Measurements from ENCODE around the gene SEPHS1. TPM values are rescaled to one million over a fixed set of nuclear protein-coding genes. Genes with fewer than 3 reads are reported as not detected.
"Not testable (repeated sequence)": the region's sequence is repeated elsewhere in the genome, so short reads cannot be mapped to it uniquely, and the experiment has no call there.

SEPHS1 gene
- total RNA-seq, 1 experiment from 2014 or later = 509 TPM

DNA sequence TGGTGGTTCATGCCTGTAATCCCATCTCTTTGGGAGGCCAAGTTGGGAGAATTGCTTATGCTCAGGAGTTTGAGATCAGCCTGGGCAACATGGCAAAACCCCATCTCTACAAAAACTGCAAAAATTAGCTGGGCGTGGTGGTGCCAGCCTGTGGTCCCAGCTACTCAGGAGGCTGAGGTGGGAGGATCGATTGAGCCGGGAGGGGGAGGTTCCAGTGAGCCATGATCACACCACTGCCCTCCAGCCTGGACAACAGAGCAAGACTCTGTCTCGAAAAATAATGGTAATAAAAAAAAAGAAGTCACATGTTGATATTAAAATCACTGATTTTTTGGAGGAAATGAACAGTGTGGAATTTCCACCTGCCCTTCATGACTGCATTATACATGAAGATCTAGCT, 64.0 kb downstream of the SEPHS1 start:
- ChIA-PET CTCF (no interaction called here), POLR2A (no interaction called here)
- DNase-seq (ENCODE audit: low spot score) (no peak), ATAC-seq (no peak)
- H3K36me3 Mint-ChIP-seq = peaks cover 32% of the 10 kb centered on the region
- H3K27me3 Mint-ChIP-seq (ENCODE audit: low read depth) = no peaks in the 10 kb centered on the region
- no peak overlapping the region for H3K4me3 Mint-ChIP-seq
- peaks cover 4% of the 10 kb centered on the region for H3K4me1 Mint-ChIP-seq
- H3K27ac Mint-ChIP-seq = no peak overlapping the region
- no peaks in the 10 kb centered on the region for H3K9me3 Mint-ChIP-seq
- TF ChIP-seq, protein P1, sequence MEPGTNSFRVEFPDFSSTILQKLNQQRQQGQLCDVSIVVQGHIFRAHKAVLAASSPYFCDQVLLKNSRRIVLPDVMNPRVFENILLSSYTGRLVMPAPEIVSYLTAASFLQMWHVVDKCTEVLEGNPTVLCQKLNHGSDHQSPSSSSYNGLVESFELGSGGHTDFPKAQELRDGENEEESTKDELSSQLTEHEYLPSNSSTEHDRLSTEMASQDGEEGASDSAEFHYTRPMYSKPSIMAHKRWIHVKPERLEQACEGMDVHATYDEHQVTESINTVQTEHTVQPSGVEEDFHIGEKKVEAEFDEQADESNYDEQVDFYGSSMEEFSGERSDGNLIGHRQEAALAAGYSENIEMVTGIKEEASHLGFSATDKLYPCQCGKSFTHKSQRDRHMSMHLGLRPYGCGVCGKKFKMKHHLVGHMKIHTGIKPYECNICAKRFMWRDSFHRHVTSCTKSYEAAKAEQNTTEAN (CRISPR knock-in tag; IDR thresholded peaks at IDR 0.05) = no peak
- TF ChIP-seq ETV6 (CRISPR knock-in tag; IDR thresholded peaks at IDR 0.05) (no peak), ZNF121 (CRISPR knock-in tag; IDR thresholded peaks at IDR 0.05) (no peak; the same call in 1 of the 2 replicates), SMAD4 (CRISPR knock-in tag; IDR thresholded peaks at IDR 0.05) (no peak), ZNF317 (CRISPR knock-in tag; IDR thresholded peaks at IDR 0.05; ENCODE audit: borderline replicate concordance, low read depth) (no peak), IRF2 (CRISPR knock-in tag; IDR thresholded peaks at IDR 0.05; ENCODE audit: borderline replicate concordance, low read depth) (no peak), PREB (CRISPR knock-in tag; IDR thresholded peaks at IDR 0.05; ENCODE audit: borderline replicate concordance) (no peak), ZNF425 (CRISPR knock-in tag; conservative IDR thresholded peaks at IDR 0.05) (no peak), HMGA2 (CRISPR knock-in tag; IDR thresholded peaks at IDR 0.05) (no peak), ERG (CRISPR knock-in tag; IDR thresholded peaks at IDR 0.05) (no peak), CREM (CRISPR knock-in tag; IDR thresholded peaks at IDR 0.05) (no peak), ZNF138 (CRISPR knock-in tag; conservative IDR thresholded peaks at IDR 0.05) (no peak), NFATC4 (CRISPR knock-in tag; IDR thresholded peaks at IDR 0.05) (no peak), ZNF416 (CRISPR knock-in tag; IDR thresholded peaks at IDR 0.05) (no peak)
- TF ChIP-seq, protein P2, sequence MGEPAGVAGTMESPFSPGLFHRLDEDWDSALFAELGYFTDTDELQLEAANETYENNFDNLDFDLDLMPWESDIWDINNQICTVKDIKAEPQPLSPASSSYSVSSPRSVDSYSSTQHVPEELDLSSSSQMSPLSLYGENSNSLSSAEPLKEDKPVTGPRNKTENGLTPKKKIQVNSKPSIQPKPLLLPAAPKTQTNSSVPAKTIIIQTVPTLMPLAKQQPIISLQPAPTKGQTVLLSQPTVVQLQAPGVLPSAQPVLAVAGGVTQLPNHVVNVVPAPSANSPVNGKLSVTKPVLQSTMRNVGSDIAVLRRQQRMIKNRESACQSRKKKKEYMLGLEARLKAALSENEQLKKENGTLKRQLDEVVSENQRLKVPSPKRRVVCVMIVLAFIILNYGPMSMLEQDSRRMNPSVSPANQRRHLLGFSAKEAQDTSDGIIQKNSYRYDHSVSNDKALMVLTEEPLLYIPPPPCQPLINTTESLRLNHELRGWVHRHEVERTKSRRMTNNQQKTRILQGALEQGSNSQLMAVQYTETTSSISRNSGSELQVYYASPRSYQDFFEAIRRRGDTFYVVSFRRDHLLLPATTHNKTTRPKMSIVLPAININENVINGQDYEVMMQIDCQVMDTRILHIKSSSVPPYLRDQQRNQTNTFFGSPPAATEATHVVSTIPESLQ (CRISPR knock-in tag; IDR thresholded peaks at IDR 0.05) = no peak
- TF ChIP-seq, protein P3, sequence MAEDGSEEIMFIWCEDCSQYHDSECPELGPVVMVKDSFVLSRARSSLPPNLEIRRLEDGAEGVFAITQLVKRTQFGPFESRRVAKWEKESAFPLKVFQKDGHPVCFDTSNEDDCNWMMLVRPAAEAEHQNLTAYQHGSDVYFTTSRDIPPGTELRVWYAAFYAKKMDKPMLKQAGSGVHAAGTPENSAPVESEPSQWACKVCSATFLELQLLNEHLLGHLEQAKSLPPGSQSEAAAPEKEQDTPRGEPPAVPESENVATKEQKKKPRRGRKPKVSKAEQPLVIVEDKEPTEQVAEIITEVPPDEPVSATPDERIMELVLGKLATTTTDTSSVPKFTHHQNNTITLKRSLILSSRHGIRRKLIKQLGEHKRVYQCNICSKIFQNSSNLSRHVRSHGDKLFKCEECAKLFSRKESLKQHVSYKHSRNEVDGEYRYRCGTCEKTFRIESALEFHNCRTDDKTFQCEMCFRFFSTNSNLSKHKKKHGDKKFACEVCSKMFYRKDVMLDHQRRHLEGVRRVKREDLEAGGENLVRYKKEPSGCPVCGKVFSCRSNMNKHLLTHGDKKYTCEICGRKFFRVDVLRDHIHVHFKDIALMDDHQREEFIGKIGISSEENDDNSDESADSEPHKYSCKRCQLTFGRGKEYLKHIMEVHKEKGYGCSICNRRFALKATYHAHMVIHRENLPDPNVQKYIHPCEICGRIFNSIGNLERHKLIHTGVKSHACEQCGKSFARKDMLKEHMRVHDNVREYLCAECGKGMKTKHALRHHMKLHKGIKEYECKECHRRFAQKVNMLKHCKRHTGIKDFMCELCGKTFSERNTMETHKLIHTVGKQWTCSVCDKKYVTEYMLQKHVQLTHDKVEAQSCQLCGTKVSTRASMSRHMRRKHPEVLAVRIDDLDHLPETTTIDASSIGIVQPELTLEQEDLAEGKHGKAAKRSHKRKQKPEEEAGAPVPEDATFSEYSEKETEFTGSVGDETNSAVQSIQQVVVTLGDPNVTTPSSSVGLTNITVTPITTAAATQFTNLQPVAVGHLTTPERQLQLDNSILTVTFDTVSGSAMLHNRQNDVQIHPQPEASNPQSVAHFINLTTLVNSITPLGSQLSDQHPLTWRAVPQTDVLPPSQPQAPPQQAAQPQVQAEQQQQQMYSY (CRISPR knock-in tag; IDR thresholded peaks at IDR 0.05) = no peak
- TF ChIP-seq, protein P4, sequence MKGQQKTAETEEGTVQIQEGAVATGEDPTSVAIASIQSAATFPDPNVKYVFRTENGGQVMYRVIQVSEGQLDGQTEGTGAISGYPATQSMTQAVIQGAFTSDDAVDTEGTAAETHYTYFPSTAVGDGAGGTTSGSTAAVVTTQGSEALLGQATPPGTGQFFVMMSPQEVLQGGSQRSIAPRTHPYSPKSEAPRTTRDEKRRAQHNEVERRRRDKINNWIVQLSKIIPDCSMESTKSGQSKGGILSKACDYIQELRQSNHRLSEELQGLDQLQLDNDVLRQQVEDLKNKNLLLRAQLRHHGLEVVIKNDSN (CRISPR knock-in tag; IDR thresholded peaks at IDR 0.05) = no peak

- POLR2A ChIA-PET; H3K27ac Mint-ChIP-seq; H3K4me3 Mint-ChIP-seq; H3K9me3 Mint-ChIP-seq; H3K4me1 Mint-ChIP-seq; DNase-seq (ENCODE audit: low spot score); ATAC-seq; H3K27me3 Mint-ChIP-seq (ENCODE audit: low read depth): not testable (repeated sequence)
- CTCF ChIA-PET = interaction anchor here (1.0 kb wide), 1 partner anchor 20 kb away, joined by 4 read pairs; no protein-coding TSS in a partner anchor
- peaks cover 19% of the 10 kb centered on the region for H3K36me3 Mint-ChIP-seq
Measured at GRCh38 chr10:13282348-13282747, 65.7 kb downstream of the SEPHS1 start.
